Endodermal cell (in vitro differentiated cells): ENCODE data around the gene RETNLB. TPM values are rescaled to one million over a fixed set of nuclear protein-coding genes. Genes with fewer than 3 reads are reported as not detected.

Experiments used
- DNase-seq: peaks from one replicate; pipeline ENCODE4 v3.0.0-alpha.2; 2017
- H3K27ac ChIP-seq: 2 replicates; pipeline ENCODE4 v1.5.1; 2013; ENCODE audit warnings: mild to moderate bottlenecking, low read depth, low read length, moderate library complexity
- H3K27me3 ChIP-seq: 2 replicates; pipeline ENCODE4 v1.6.1; 2013; ENCODE audit warnings: mild to moderate bottlenecking, low read length, moderate library complexity; ENCODE audit not compliant: insufficient read depth, control insufficient read depth, poor library complexity, severe bottlenecking
- H3K36me3 ChIP-seq: 2 replicates; pipeline ENCODE4 v1.7.0; 2013; ENCODE audit warnings: mild to moderate bottlenecking, low read length, moderate library complexity; ENCODE audit not compliant: control insufficient read depth, insufficient read depth
- H3K4me1 ChIP-seq: one replicate; pipeline ENCODE4 v1.7.0; 2013; ENCODE audit warnings: low read length; ENCODE audit not compliant: control insufficient read depth, insufficient read depth
- H3K4me3 ChIP-seq: 2 replicates; pipeline ENCODE4 v1.5.1; 2013; ENCODE audit warnings: mild to moderate bottlenecking, low read length, moderate library complexity
- H3K9ac ChIP-seq: 2 replicates; pipeline ENCODE4 v1.6.1; 2013; ENCODE audit warnings: mild to moderate bottlenecking, low read length, moderate library complexity; ENCODE audit not compliant: poor library complexity, severe bottlenecking; ENCODE audit errors: extremely low read depth
- H3K9me3 ChIP-seq: 2 replicates; pipeline ENCODE4 v1.6.1; 2013; ENCODE audit warnings: mild to moderate bottlenecking, low read length, moderate library complexity; ENCODE audit not compliant: control insufficient read depth
- H3K27ac Mint-ChIP-seq: 2 replicates; pipeline ENCODE4 v1.8.0; 2020; ENCODE audit warnings: mixed read lengths
- H3K27me3 Mint-ChIP-seq: 2 replicates; pipeline ENCODE4 v1.8.0; 2021; ENCODE audit warnings: mild to moderate bottlenecking, mixed read lengths; ENCODE audit not compliant: insufficient read depth
- H3K36me3 Mint-ChIP-seq: 2 replicates; pipeline ENCODE4 v1.8.0; 2020; ENCODE audit warnings: low read depth, mixed read lengths
- H3K4me1 Mint-ChIP-seq: 2 replicates; pipeline ENCODE4 v1.8.0; 2020; ENCODE audit warnings: mixed read lengths
- H3K4me3 Mint-ChIP-seq: 2 replicates; pipeline ENCODE4 v1.8.0; 2020; ENCODE audit warnings: mild to moderate bottlenecking, moderate library complexity, mixed read lengths
- H3K9me3 Mint-ChIP-seq: 2 replicates; pipeline ENCODE4 v1.8.0; 2020; ENCODE audit warnings: mild to moderate bottlenecking, mixed read lengths
- WGBS, 2 experiments: methylation state at CpG; one replicate each; pipeline versions ENCODE4 v1.1.5 to v1.1.7; 2013; ENCODE audit warnings: missing lambda C conversion rate in 2 of 2, mixed read lengths in 1 of 2; ENCODE audit not compliant: insufficient coverage in 1 of 2, insufficient read length in 1 of 2; 5-methylcytosine and 5-hydroxymethylcytosine counted together
- long read RNA-seq, 4 experiments: library from polyadenylated mRNA in 2 of 4; library from RNA in 1 of 4; library from capped mRNA in 1 of 4; stranded (forward) in 3 of 4; unstranded in 1 of 4; transcript quantifications; one replicate each; pipeline ENCODE4 v2.0.0, GENCODE V29; 2020 to 2021; ENCODE audit warnings: inconsistent platforms in 1 of 4
- polyA plus RNA-seq, 2 experiments: library from polyadenylated mRNA; stranded (reverse); fragments of 50-300 nt; gene quantifications; one replicate each; pipeline ENCODE4 v1.2.3, GENCODE V29; 2013
- total RNA-seq, 2 donors: library from RNA; stranded (reverse); fragmentation: NEBNext Ultra II Directional in 1 of 2; extraction: Animal tissue kit (Norgen Biotek cat#: 25700) in 1 of 2; gene quantifications; 2 replicates in 1 of 2; 3 replicates in 1 of 2; pipeline ENCODE4 v1.2.1, GENCODE V29; 2021
- TF ChIP-seq, protein P1 (sequence below): fragments of 200-600 bp; sonication (generic); conservative IDR thresholded peaks from 2 replicates; pipeline ENCODE4 v1.5.0; 2021; ENCODE audit warnings: antibody characterized with exemption, mild to moderate bottlenecking

The RETNLB gene, protein sequence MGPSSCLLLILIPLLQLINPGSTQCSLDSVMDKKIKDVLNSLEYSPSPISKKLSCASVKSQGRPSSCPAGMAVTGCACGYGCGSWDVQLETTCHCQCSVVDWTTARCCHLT
- not detected for total RNA-seq
- not detected for polyA plus RNA-seq (2013, experiment 1 of 2)
- polyA plus RNA-seq (2013, experiment 2 of 2), result not detected
- long read RNA-seq, experiment 1, result 0 reads
- long read RNA-seq, experiment 2, result 0 reads
- long read RNA-seq, experiment 3, result 0 reads
- long read RNA-seq, experiment 4, result 0 reads

- H3K9me3 Mint-ChIP-seq, result peaks cover 4% of the 10 kb centered on the region
- no peaks in the 10 kb centered on the region for H3K27me3 ChIP-seq
- H3K4me1 Mint-ChIP-seq, result peaks cover 10% of the 10 kb centered on the region
- H3K36me3 ChIP-seq, result no peaks in the 10 kb centered on the region
- H3K9me3 ChIP-seq, result no peaks in the 10 kb centered on the region
- H3K27ac Mint-ChIP-seq, result no peak within 1 kb of the TSS
- peaks cover 11% of the 10 kb centered on the region for H3K27me3 Mint-ChIP-seq
- 87% methylated on average over 3 of the region's 3 CpGs; no CpG with 5 or more reads in 1 of the 2 experiments for WGBS, 2 experiments
- no peak within 1 kb of the TSS for H3K4me3 ChIP-seq
- no peak for DNase-seq
- TF ChIP-seq, protein P1, sequence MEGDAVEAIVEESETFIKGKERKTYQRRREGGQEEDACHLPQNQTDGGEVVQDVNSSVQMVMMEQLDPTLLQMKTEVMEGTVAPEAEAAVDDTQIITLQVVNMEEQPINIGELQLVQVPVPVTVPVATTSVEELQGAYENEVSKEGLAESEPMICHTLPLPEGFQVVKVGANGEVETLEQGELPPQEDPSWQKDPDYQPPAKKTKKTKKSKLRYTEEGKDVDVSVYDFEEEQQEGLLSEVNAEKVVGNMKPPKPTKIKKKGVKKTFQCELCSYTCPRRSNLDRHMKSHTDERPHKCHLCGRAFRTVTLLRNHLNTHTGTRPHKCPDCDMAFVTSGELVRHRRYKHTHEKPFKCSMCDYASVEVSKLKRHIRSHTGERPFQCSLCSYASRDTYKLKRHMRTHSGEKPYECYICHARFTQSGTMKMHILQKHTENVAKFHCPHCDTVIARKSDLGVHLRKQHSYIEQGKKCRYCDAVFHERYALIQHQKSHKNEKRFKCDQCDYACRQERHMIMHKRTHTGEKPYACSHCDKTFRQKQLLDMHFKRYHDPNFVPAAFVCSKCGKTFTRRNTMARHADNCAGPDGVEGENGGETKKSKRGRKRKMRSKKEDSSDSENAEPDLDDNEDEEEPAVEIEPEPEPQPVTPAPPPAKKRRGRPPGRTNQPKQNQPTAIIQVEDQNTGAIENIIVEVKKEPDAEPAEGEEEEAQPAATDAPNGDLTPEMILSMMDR, result no peak
- peaks cover 7% of the 10 kb centered on the region for H3K4me1 ChIP-seq
- H3K4me3 Mint-ChIP-seq, result no peak within 1 kb of the TSS
- no peak within 1 kb of the TSS for H3K27ac ChIP-seq
- H3K36me3 Mint-ChIP-seq, result no peaks in the 10 kb centered on the region
- no peak within 1 kb of the TSS for H3K9ac ChIP-seq
Measured at GRCh38 chr3:108757404-108757982, at the start of gene RETNLB. TSS of gene RETNLB (minus strand) at chr3:108757410. CDS start at chr3:108757185, 225 bp downstream.

GRCh38 chr3:108806316-108806715 is 49.1 kb upstream of the RETNLB start:
- H3K4me1 Mint-ChIP-seq, result no peaks in the 10 kb centered on the region
- H3K36me3 Mint-ChIP-seq, result no peaks in the 10 kb centered on the region
- H3K27ac Mint-ChIP-seq, result no peak overlapping the region
- no peaks in the 10 kb centered on the region for H3K9me3 ChIP-seq
- no peak overlapping the region for H3K4me3 Mint-ChIP-seq
- H3K4me3 ChIP-seq, result no peak overlapping the region
- H3K36me3 ChIP-seq, result no peaks in the 10 kb centered on the region
- H3K27ac ChIP-seq, result no peak overlapping the region
- DNase-seq, result no peak
- TF ChIP-seq, protein P1, result no peak
- no peak overlapping the region for H3K9ac ChIP-seq
- H3K27me3 Mint-ChIP-seq, result no peaks in the 10 kb centered on the region
- H3K4me1 ChIP-seq, result no peaks in the 10 kb centered on the region
- no peaks in the 10 kb centered on the region for H3K9me3 Mint-ChIP-seq
- no peaks in the 10 kb centered on the region for H3K27me3 ChIP-seq
- 85 to 90% methylated on average over 2 to 4 of the region's 4 CpGs for WGBS, 2 experiments

DNA sequence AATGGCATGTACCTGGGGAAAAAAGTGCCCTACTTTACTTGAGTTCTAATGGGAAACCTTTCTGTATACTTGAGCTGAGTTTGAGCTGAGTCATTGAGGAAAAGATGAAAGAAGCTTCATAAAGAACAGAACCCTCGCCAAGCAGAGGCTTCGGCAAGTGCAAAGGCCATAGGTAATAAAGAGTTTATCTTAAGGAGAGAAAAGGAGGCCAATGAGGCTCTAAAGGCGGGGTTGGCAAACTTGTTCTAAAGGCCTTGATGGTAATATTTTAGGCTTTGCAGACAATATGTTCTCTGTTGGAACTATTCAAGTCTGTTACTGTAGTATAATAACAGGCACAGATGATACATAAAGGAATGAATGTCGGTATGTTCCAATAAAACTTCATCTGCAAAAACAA is 47.8 kb upstream of the RETNLB start:
- Histone ChIP-seq H3K9me3 (no peaks in the 10 kb centered on the region), H3K4me3 (no peak overlapping the region), H3K27ac (no peak overlapping the region), H3K36me3 (no peaks in the 10 kb centered on the region), H3K4me1 (no peaks in the 10 kb centered on the region), H3K9ac (no peak overlapping the region), H3K27me3 (no peaks in the 10 kb centered on the region)
- no peak for DNase-seq
- TF ChIP-seq, protein P1, result no peak
- Mint-ChIP-seq H3K4me1 (no peaks in the 10 kb centered on the region), H3K27ac (no peak overlapping the region), H3K9me3 (no peaks in the 10 kb centered on the region), H3K27me3 (no peaks in the 10 kb centered on the region), H3K4me3 (no peak overlapping the region), H3K36me3 (no peaks in the 10 kb centered on the region)
- WGBS, 2 experiments, result 87 to 91% methylated on average over 3 to 4 of the region's 4 CpGs
